HUDEP-2 (cell line): ENCODE results near the gene ZNF281.
"Not testable (repeated sequence)": the region's sequence is repeated elsewhere in the genome, so short reads cannot be mapped to it uniquely, and the experiment has no call there.

ENCODE experiments used
- DNase-seq, 76 experiments: peaks; one replicate each; lab custom pipeline; 2025; ENCODE audit not compliant: unreplicated experiment in 76 of 76; lab: John Stamatoyannopoulos, UW

Gene ZNF281, protein sequence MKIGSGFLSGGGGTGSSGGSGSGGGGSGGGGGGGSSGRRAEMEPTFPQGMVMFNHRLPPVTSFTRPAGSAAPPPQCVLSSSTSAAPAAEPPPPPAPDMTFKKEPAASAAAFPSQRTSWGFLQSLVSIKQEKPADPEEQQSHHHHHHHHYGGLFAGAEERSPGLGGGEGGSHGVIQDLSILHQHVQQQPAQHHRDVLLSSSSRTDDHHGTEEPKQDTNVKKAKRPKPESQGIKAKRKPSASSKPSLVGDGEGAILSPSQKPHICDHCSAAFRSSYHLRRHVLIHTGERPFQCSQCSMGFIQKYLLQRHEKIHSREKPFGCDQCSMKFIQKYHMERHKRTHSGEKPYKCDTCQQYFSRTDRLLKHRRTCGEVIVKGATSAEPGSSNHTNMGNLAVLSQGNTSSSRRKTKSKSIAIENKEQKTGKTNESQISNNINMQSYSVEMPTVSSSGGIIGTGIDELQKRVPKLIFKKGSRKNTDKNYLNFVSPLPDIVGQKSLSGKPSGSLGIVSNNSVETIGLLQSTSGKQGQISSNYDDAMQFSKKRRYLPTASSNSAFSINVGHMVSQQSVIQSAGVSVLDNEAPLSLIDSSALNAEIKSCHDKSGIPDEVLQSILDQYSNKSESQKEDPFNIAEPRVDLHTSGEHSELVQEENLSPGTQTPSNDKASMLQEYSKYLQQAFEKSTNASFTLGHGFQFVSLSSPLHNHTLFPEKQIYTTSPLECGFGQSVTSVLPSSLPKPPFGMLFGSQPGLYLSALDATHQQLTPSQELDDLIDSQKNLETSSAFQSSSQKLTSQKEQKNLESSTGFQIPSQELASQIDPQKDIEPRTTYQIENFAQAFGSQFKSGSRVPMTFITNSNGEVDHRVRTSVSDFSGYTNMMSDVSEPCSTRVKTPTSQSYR

DNA sequence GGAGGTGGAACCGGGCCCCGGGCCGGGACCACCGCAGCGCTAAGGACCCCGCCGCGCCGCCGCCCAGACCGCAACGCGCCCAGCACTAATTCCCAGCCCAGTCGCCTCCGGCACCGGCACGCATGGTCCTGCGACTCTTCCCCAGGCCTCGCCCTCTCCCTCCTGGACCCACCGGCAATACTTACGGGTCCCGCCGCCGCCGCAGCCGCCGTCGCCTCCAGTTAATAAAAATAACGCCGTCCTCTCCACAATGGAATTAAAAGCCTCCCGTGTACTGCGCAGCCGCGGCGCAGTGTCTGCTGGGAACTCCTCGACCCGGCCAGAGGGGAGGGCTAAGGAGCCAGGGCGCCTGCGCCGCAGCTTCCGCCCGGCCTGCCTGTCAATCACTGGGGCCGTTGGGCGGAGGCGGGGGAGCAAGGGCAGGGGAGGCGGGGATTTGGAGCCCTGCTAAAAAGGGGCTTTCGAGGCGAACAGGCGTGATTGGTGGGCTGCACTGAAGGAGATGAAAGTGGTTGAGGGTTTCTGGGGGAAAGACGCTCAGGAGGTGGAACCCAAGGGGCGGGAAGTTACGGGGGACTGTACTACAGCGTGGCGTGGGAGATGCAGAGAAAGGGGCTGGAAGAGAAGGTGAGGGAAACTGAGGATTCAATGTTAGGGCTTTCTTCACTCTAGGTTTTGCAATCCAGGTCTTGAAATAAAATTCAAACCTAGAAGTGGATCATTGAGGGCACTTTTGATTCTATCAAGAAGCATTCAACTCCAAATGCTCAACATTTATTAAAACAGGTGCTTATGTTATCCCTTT, at the start of gene ZNF281:
Gene ZNF281, minus strand, starts transcription at position 276 of the 805 bp plus-strand sequence. CDS start 331 bp downstream, outside the sequence.
- DNase-seq, result peak in 74 of 76 experiments; percentile 52 to 93 (median 84)

DNA sequence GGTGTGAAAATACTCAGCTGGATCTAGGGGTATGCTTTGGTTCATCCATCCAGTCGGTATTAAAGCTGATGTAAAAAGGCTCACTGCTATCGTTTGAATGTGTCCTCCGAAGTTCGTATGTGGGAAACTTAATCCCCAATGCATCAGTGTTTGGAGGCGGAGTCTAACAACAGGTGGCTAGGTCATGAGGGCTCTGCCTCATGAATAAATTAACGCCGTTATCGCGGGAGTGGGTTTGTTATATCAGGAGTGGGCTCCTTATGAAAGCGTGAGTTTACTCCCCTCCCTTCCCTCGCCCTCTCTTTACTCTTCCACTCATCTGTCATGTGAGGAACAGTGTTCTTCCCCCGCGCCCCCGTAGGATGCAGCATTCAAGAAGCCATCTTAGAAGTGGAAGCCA, 48.9 kb upstream of the ZNF281 start:
- DNase-seq, result no peak

DNA sequence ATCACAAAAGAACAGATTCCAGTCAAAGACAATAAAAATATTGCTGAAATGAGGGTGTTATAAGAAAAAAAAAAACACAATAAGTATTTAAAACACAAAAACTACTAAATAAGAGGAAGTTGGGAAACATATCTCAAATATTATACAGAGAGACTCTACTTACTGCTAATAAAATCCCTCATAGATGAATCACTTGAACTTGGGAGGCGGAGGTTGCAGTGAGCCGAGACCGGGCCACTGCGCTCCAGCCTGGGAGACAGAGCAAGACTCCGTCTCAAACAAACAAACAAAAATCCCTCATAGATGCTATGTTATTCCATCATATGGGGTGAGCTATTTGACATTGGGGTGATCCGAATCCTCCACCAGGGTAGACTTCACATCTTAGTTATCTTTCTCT, 48.0 kb upstream of the ZNF281 start:
- DNase-seq, result no peak

DNA sequence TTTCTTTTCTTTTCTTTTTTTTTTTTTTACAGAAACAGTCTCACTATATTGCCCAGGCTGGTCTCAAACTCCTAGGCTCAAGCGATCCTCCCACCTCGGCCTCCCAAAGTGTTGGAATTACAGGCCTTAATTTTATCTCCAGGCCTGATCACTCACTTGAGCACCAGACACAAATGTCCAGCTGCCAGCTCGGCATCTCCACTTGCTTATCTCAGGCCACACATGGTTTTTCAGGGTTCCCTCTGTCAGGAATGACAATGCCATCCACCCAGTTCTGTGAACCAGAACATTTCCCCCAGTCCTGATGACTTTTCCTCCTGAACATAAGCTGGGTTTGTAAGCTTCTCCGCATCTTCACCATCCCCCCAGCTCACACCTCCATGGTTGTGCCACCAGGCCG, 44.6 kb upstream of the ZNF281 start:
- DNase-seq, result peak in 6 of 76 experiments; percentile 5 to 27 (median 8)

DNA sequence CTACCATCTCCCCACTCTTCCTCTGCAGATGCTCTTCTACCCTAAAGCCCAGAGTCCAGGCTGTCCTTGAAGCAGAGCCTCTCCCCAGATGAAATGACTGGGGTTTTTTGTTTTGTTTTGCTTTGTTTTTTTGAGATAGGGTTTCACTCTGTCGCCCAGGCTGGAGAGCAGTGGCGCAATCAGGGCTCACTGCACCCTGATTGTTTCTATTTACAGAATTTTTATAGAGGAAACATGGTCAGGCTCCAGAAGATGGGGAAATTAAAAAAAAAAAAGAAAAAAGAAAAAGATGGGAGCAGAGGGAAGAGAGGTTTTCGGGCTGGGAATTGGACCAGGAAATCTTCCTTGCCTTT, 43.7 kb upstream of the ZNF281 start:
- no peak for DNase-seq

DNA sequence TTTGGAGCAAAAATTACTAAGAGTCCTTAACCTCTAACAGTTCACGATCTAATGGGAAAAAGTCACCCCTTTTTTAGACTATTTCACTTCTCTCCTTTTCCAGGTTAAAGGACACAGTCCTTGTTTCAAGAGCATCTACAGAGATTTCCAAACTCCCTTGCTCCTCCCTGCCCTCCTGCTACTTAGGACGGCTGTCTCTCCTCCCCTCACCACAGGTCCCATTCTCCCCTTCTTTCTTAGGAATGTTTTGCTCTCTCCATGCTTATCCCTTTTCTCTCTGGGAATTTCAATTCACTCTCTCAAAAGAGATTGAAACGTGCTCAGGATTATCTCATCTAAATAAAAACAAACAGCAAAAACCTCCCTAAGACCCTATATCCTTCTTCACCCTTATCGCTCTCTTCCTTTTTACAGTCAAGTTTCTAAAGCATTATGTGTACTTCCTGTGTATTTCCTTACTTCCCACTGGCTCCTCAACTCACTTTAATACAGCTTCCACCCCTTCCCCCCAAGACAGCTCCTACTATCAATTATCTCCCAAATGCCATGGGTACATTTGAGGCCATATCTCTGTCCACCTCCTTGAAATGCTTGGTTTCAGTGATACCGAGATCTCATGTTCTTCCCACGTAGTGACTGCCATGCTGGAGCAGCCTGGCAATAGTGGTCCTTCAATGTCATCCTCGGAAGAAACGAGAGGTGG, 43.2 kb upstream of the ZNF281 start:
- DNase-seq, result peak in 13 of 76 experiments; percentile 3 to 59 (median 11)

DNA sequence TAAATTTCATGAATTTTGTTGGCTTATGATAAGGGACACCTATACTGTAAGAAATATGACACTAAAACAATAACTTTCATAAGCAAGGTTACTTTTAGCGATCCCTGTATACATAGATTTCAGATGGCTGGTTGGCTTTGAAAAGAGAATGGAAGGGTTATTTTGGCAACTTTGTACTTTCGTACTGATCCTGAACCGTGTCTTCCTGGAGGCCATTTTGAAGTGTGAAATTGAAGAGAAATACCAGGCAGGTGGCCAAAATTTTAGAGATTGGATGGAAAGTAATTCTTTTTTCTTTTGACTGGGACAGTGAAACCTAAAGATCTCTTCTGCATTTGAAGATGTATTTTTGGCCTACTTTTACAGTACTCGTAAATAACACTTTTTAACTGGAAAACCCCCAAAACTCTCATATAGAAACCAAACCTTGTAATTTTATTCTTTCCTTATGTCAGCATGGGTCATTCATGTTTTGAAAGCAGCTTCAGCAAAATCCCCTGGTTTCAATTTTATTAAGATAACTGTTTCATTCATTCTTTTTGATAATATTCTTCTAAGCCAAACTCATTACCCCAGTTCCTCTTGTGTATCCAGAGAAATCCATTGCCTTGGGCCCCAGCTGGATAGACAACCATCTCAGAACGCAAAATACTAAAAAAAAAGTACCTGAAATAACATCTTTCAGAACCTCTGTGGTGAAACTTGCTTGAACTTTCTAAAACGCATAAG, 38.4 kb upstream of the ZNF281 start:
- DNase-seq, result no peak

DNA sequence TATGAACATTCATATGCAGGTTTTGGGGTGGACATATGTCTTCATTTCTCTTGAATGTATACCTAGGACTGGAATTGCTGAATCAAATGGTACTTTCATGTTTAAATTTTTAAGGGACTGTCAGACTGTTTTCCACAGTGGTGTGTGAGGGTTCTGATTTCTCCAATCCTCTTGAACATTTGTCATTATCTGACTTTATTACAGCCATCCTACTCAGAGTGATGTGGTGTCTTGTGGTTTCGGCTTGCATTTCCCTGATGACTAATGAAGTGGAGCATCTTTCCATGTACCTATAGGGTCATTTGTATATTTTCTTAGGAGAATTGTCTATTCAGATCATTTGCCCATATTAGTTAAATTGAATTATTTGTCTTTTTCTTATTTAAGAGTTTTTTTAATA, 35.4 kb upstream of the ZNF281 start:
- DNase-seq, result no peak

DNA sequence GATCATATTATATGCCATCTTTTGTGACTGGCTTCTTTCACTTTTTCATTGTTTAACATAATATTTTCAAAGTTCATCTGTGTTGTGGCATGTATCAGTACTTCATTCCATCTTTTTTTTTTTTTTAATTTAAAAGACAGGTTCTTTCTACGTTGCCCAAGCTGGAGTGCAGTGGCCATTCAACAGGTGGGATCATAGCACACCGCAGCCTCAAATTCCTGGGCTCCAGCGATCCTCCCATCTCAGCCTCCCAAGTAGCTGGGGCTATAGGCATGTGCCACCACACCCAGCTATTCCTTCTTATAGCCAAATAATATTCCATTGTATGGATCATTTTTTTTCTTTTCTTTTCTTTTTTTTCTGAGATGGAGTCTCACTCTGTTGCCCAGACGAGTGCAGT, 34.6 kb upstream of the ZNF281 start:
- DNase-seq, result no peak

DNA sequence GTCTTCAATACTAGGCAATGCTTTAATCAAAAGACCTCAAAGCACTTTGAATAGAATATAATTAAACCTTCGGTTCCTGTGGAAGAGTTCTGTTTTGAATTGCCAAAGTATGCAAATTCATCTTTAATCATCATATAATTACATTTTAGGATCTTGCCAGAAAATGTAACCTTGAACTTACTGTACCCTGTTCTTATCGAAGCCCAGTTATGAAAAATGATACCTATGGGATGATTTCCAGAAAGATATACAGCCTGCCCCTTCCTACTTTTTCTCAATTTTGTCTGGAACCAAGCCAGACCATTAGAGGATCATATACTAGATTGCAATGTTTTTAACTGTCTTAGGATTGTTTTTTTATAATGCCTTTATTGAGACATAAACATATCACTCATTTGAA, 34.0 kb upstream of the ZNF281 start:
- DNase-seq, result no peak

DNA sequence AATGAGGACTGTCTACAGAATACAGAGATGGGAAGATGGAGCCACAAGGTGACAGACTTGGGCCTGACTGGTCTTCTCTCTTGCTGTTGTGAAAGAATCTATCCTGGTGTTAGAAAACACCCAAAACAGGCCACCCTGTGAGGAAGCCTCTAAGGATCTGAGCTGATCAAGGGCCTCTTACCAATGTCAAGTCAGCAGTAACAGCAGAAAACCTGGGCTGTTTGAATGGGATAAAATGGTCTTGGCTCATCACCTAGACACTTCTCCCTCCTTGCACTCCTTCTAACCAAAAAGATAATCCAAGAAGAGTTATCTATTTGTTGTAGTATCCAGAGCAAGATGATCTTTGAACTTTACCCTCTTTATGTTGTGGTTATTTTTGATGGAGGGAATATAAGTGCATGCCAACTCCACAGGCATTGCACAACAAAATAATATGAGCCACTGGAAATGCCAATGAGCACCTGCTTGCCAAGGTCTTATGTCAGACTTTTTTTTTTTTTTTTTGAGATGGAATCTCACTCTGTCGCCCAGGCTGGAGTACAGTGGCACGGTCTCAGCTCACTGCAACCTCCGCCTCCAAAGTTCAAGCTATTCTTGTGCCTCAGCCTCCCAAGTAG, 32.8 kb upstream of the ZNF281 start:
- no peak for DNase-seq

DNA sequence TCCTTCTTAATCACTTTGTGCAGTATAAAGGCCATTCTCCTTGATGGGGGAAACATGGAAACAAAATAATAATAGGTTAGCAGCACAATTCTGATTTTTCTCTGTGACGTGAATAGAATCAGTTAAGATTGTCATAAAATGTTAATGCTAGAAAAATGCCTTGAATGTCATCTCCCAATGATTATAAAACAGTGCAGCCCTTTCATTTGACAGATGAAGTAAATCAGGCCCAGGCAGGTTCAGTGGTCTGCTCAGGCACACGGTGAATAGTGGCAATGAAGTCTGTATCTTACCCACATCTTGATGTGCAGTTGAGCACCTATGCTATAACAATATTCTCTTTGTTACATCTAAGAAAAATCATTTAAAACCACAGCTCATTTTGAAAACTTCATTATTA, 32.2 kb upstream of the ZNF281 start:
- no peak for DNase-seq

DNA sequence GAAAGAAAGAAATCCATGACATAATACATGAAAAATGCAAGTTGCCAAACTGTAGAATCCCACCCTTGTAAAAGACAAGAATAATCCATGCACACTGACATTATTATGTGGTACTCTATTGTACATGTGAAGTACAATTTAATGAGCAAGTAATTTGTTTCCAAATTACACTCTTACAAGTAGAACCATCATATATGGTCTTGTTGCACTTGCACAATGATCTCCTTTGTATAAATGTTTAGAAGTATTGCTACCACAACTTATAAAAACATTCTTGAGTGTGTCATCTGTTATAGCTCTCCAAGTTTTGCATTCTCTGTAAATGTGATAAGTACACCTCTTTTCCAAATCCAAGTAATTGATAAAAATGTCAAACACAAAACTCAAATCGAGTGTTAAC, 29.1 kb upstream of the ZNF281 start:
- no peak for DNase-seq

DNA sequence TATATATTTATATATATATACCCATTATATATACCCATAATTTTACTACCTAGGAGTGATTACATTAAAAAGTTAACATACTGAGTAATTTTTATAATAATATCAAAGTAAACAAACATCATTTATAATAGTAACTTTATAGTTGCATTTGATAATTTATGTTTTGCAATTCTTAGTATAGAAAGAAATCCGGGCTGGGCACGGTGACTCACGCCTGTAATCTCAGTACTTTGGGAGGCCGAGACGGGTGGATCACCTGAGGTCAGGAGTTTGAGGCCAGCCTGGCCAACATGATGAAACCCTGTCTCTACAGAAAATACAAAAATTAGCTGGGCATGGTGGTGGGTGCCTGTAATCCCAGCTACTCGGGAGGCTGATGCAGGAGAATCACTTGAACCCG, 28.6 kb upstream of the ZNF281 start:
- DNase-seq, result not testable (repeated sequence)

DNA sequence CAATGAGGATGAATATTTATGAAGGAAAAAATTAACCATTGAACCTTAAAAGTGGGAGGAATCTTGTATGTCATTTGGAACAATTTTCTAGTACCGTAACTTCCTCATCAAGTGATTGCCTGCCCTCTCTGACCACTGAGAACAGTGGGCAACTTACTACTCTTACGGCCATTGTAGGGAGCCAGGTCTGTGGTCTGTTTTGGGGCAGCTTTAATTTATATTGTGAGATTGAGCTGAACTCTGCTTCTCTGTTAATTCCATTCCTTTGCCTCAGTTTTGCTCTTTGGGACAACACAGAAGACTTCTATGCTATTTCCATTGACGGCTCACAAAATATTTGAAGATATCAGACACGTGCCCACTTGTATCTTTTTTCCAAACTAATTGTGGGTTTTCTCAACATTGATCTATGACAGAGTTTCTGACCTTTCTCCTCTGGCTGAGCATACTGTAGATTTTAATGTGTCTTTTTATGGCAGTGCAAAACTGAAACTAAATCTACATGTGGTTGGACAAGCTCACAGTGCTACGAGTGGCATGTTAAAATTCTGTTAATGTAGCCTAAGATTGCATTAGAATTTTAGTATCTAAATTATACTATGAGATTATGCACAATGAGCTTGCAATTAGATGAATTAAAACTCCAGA, 27.8 kb upstream of the ZNF281 start:
- no peak for DNase-seq

DNA sequence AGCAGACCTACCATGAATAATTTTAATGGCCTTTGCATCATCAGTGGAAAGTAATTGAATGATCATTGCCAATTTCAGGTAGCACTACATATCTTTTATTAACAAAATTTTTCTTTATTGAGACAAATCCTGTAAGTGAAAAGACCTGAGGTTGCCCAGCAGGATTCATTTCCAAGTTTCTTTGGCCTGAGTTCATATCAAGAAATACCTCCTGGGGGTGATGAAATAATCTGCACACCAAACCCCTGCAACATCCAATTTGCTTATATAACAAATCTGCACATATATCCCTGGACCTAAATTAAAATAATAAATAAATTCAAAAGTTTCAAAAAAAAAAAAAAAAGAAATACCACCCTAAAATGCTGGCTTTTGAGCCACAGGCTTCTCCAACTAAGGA, 27.3 kb upstream of the ZNF281 start:
- no peak for DNase-seq

DNA sequence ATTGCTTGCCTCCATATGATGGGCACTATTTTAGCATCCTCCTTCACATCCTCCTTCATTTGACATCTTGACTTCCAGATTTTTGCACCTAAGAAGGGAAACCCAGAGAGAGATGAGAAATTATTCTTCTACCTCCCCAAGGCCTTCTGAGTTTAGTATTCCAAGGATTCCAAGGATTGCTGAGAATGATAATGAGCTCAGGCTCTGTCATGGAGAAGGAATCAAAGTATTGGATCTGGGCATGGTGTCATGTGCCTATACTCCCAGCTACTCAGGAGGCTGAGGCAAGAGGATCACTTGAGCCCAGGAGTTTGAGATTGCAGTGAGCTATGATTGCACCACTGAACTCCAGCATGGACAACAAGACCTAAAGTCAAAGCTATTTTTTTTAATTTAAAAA, 26.6 kb upstream of the ZNF281 start:
- no peak for DNase-seq

DNA sequence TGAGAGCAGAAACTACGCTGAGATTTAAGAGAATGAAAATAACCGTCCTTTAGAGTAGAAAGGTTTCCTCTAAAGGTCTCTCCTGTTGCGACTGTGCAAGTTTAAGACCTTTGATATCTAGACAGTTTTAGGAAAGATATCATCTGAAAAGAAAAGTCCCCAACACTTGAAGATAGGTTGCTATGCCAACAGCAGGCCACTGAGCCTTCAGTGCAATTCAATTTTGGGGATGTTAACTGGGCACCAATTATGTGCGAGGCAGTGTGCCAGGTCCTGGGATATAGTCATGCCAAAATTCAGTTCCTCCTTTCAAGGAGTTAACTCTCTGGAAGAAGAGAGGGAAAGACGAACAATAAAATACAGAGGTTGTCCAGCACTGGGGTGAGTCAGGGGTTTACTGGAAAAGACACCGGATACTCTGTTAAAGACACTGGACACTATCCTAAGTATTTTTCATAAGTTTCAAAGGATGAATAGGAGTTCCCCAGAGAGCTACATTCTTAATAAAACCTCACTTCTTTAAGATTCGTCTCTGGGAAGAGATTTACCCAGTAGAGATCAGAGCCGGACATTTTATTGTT, 25.5 kb upstream of the ZNF281 start:
- no peak for DNase-seq
